Left hindlimb (tissue), 1 donor: ENCODE results near the gene RWDD2A.
"Not testable (repeated sequence)": the region's sequence is repeated elsewhere in the genome, so short reads cannot be mapped to it uniquely, and the experiment has no call there.

Experiments
- DNase-seq: peaks from one replicate; pipeline ENCODE4 v3.0.0-alpha.2; 2018

The RWDD2A gene

GRCh38 chr6:83192871-83193746, at the start of gene RWDD2A, which contains the start of gene PGM3:
Gene RWDD2A (plus strand): TSS chr6:83193357. CDS start chr6:83194452, 1,095 bp downstream.
Gene PGM3 (minus strand): TSS chr6:83193265. CDS start chr6:83191012, 2,253 bp downstream.
- peak; percentile 93 for DNase-seq

- no peak for DNase-seq
These were observed 42.0 kb upstream of the RWDD2A start for GRCh38 chr6:83151114-83151513.

- DNase-seq = no peak
These were observed 40.2 kb upstream of the RWDD2A start for GRCh38 chr6:83152913-83153312.

GRCh38 chr6:83153883-83154521, 39.2 kb upstream of the RWDD2A start:
- no peak for DNase-seq

GRCh38 chr6:83155794-83156193, 37.4 kb upstream of the RWDD2A start:
- no peak for DNase-seq

GRCh38 chr6:83160167-83160566, 33.0 kb upstream of the RWDD2A start:
- DNase-seq = no peak

GRCh38 chr6:83167726-83168278, 25.4 kb upstream of the RWDD2A start:
- DNase-seq = no peak

GRCh38 chr6:83168556-83168955, 24.6 kb upstream of the RWDD2A start:
- DNase-seq = no peak

GRCh38 chr6:83169106-83169505, 24.1 kb upstream of the RWDD2A start:
- DNase-seq = no peak

- DNase-seq = no peak
These were observed 23.6 kb upstream of the RWDD2A start for GRCh38 chr6:83169511-83169910.

GRCh38 chr6:83176246-83176645, 16.9 kb upstream of the RWDD2A start:
- no peak for DNase-seq

- DNase-seq = no peak
These were observed 12.7 kb upstream of the RWDD2A start for GRCh38 chr6:83180426-83180950.

GRCh38 chr6:83182114-83182513, 11.0 kb upstream of the RWDD2A start:
- no peak for DNase-seq

GRCh38 chr6:83183082-83183828, 9.9 kb upstream of the RWDD2A start:
- DNase-seq = no peak

- no peak for DNase-seq
These were observed 8.1 kb upstream of the RWDD2A start for GRCh38 chr6:83185096-83185495.

GRCh38 chr6:83188501-83188900, 4.7 kb upstream of the RWDD2A start:
- no peak for DNase-seq

- DNase-seq = no peak
These were observed 2.5 kb upstream of the RWDD2A start for GRCh38 chr6:83190626-83191025.

- not testable (repeated sequence) for DNase-seq
These were observed 1.2 kb upstream of the RWDD2A start for GRCh38 chr6:83191974-83192373.

- DNase-seq = no peak
These were observed 701 bp upstream of the RWDD2A start for GRCh38 chr6:83192456-83192855.

GRCh38 chr6:83193747-83194566, 800 bp downstream of the RWDD2A start:
- peak; percentile 68 for DNase-seq

- no peak for DNase-seq
These were observed 5.5 kb downstream of the RWDD2A start for GRCh38 chr6:83198486-83199172.
